Gastrocnemius medialis (tissue), 4 donors: ENCODE results near the gene TNIK. TPM values are rescaled to one million over a fixed set of nuclear protein-coding genes. Genes with fewer than 3 reads are reported as not detected.

Source experiments
- ATAC-seq, 2 donors: fragments of 150-250 bp; one replicate each; pipeline ENCODE4 v1.9.1; 2016
- DNase-seq, 2 donors: peaks; one replicate each; pipeline ENCODE4 v3.0.0-alpha.2; 2019
- H3K27ac ChIP-seq, 4 donors: fragments of 200-600 bp; sonication (generic); 1 replicate in 1 of 4; 2 replicates in 3 of 4; pipeline ENCODE4 v1.5.1; 2016 to 2018; ENCODE audit warnings: mild to moderate bottlenecking in 2 of 4, moderate library complexity in 1 of 4
- H3K27me3 ChIP-seq, 3 donors: fragments of 200-600 bp; sonication (generic) in 2 of 3; 1 replicate in 1 of 3; 2 replicates in 2 of 3; pipeline versions ENCODE4 v1.5.1 to v1.6.0; 2016 to 2019; ENCODE audit warnings: mild to moderate bottlenecking in 1 of 3, moderate library complexity in 1 of 3
- H3K36me3 ChIP-seq, 2 donors: fragments of 200-600 bp; sonication (generic) in 1 of 2; one replicate each; pipeline ENCODE4 v1.5.1; 2017 to 2018
- H3K4me1 ChIP-seq, 2 donors: fragments of 200-600 bp; sonication (generic) in 1 of 2; one replicate each; pipeline ENCODE4 v1.5.1; 2016 to 2017; ENCODE audit warnings: mild to moderate bottlenecking in 2 of 2
- H3K4me3 ChIP-seq, 4 donors: fragments of 200-600 bp; sonication (generic) in 3 of 4; 1 replicate in 1 of 4; 2 replicates in 3 of 4; pipeline ENCODE4 v1.5.1; 2016 to 2019; ENCODE audit warnings: mild to moderate bottlenecking in 2 of 4
- H3K9me3 ChIP-seq, 3 donors: fragments of 200-600 bp; sonication (generic) in 2 of 3; 1 replicate in 1 of 3; 2 replicates in 2 of 3; pipeline ENCODE4 v1.5.1; 2016 to 2019
- CTCF ChIP-seq, 5 experiments: fragments of 450-650 bp in 3 of 5; fragments of 200-600 bp in 2 of 5; sonication (generic) in 2 of 5; IDR thresholded peaks in 4 of 5; conservative IDR thresholded peaks in 1 of 5; 1 replicate in 4 of 5; 2 replicates in 1 of 5; pipeline ENCODE4 v1.5.1; 2016 to 2019; ENCODE audit warnings: antibody characterized with exemption in 5 of 5, mild to moderate bottlenecking in 3 of 5, moderate library complexity in 3 of 5
- POLR2A ChIP-seq, 2 donors: fragments of 450-650 bp; IDR thresholded peaks; one replicate each; pipeline ENCODE4 v1.6.1; 2017; ENCODE audit warnings: antibody characterized with exemption in 2 of 2, mild to moderate bottlenecking in 2 of 2, moderate library complexity in 2 of 2
- in situ Hi-C, 4 donors: fragments of 200-750 bp; cut with MboI; loops; one replicate each; pipeline versions ENCODE4 v1.15.0 to v1.8.0; 2017; ENCODE audit warnings: low sequenced_read_pairs in 4 of 4
- intact Hi-C: fragments of 100-400 bp; cut with DNase I; formaldehyde crosslinking; loops from one replicate; pipeline ENCODE4 v1.15.1; 2023; ENCODE audit warnings: low total_unique reads
- total RNA-seq, 4 donors: library from RNA; depleted of rRNA; stranded (reverse); fragments of >200 nt; gene quantifications; one replicate each; pipeline versions ENCODE4 v1.1.0 to v1.2.3, GENCODE V29; 2016

Gene TNIK
- total RNA-seq, 4 donors from 2014 or later: 5.2 to 19.7 (median 10.6) TPM

- H3K4me1 ChIP-seq: peaks cover 54 to 55% of the 10 kb centered on the region in 2 donors
- intact Hi-C loops (loop anchor here (5.0 kb wide), 1 partner anchor 84 kb away; no protein-coding TSS in a partner anchor), in situ Hi-C loops (no loop called here)
- peak overlapping the region; percentile 80 to 92 (median 82) for H3K27ac ChIP-seq
- TF ChIP-seq POLR2A (IDR thresholded peaks at IDR 0.05): no peak
- no peak for TF ChIP-seq CTCF (IDR thresholded peaks at IDR 0.05 in 4 of 5, conservative IDR thresholded peaks at IDR 0.05 in 1 of 5)
- H3K9me3 ChIP-seq: no peaks in the 10 kb centered on the region
- H3K36me3 ChIP-seq: no peaks in the 10 kb centered on the region
- no peak for ATAC-seq
- H3K4me3 ChIP-seq: no peak overlapping the region
- no peak for DNase-seq
- H3K27me3 ChIP-seq: no peaks in the 10 kb centered on the region
Observed at GRCh38 chr3:171281256-171281992, 178.8 kb downstream of the TNIK start.

GRCh38 chr3:171279972-171280371, 180.2 kb downstream of the TNIK start:
- no peaks in the 10 kb centered on the region for H3K9me3 ChIP-seq
- H3K27ac ChIP-seq: no peak overlapping the region
- ATAC-seq (no peak), DNase-seq (no peak)
- no peaks in the 10 kb centered on the region for H3K27me3 ChIP-seq
- intact Hi-C loops: loop anchor here (5.0 kb wide), 1 partner anchor 83 kb away; no protein-coding TSS in a partner anchor
- peaks cover 40% of the 10 kb centered on the region in 2 donors for H3K4me1 ChIP-seq
- H3K4me3 ChIP-seq: no peak overlapping the region
- TF ChIP-seq POLR2A (IDR thresholded peaks at IDR 0.05) (no peak), CTCF (IDR thresholded peaks at IDR 0.05 in 4 of 5, conservative IDR thresholded peaks at IDR 0.05 in 1 of 5) (no peak)
- in situ Hi-C loops: no loop called here
- no peaks in the 10 kb centered on the region for H3K36me3 ChIP-seq

- intact Hi-C loops (no loop called here), in situ Hi-C loops (no loop called here)
- no peak for TF ChIP-seq CTCF (IDR thresholded peaks at IDR 0.05 in 4 of 5, conservative IDR thresholded peaks at IDR 0.05 in 1 of 5)
- TF ChIP-seq POLR2A (IDR thresholded peaks at IDR 0.05): no peak
Observed at GRCh38 chr3:171278299-171278590, 182.0 kb downstream of the TNIK start.

GRCh38 chr3:171277456-171278298, 182.5 kb downstream of the TNIK start:
- H3K27ac ChIP-seq: no peak overlapping the region
- ATAC-seq (no peak), DNase-seq (no peak)
- intact Hi-C loops (no loop called here), in situ Hi-C loops (no loop called here)
- H3K36me3 ChIP-seq: no peaks in the 10 kb centered on the region
- no peaks in the 10 kb centered on the region for H3K27me3 ChIP-seq
- H3K4me3 ChIP-seq: no peak overlapping the region
- TF ChIP-seq POLR2A (IDR thresholded peaks at IDR 0.05): no peak
- no peak for TF ChIP-seq CTCF (IDR thresholded peaks at IDR 0.05 in 4 of 5, conservative IDR thresholded peaks at IDR 0.05 in 1 of 5)
- no peaks in the 10 kb centered on the region for H3K9me3 ChIP-seq
- peaks cover 17 to 20% of the 10 kb centered on the region in 2 donors for H3K4me1 ChIP-seq

More at GRCh38 chr3:171278299-171278590, 182.0 kb downstream of the TNIK start:
- Histone ChIP-seq H3K4me1 (peaks cover 23 to 26% of the 10 kb centered on the region in 2 donors), H3K4me3 (no peak overlapping the region), H3K27ac (no peak overlapping the region), H3K36me3 (no peaks in the 10 kb centered on the region), H3K27me3 (no peaks in the 10 kb centered on the region), H3K9me3 (no peaks in the 10 kb centered on the region)
- no peak for ATAC-seq
- no peak for DNase-seq
